Measurements from ENCODE around the gene FAM200B. TPM values are rescaled to one million over a fixed set of nuclear protein-coding genes. Genes with fewer than 3 reads are reported as not detected.

FAM200B gene
- total RNA-seq (2012; rRNA removed): 16.7 and 20.6 TPM in 2 replicates
- polyA plus RNA-seq (2012; rRNA removed): 17.3 and 18.5 TPM in 2 replicates
- 14.6 and 28.6 TPM in 2 replicates for polyA plus RNA-seq (2012; cell fraction: cytosol; rRNA removed)
- polyA plus RNA-seq (2012; cell fraction: nucleus; rRNA removed; ENCODE audit: low replicate concordance): 5.2 and 23.8 TPM in 2 replicates
- Bru-seq, nascent RNA: percentile 83 among the genes with signal in this experiment
- percentile 62 among the genes with signal in this experiment for BruChase-seq, experiment 1, labeled RNA remaining after a 6-hour chase
- BruChase-seq, experiment 2, labeled RNA remaining after a 2-hour chase: percentile 63 among the genes with signal in this experiment
- long read RNA-seq, full-length matches to known transcripts: 38 of 49 reads
- long read RNA-seq, partial matches to known transcripts: 4 of 49 reads
- long read RNA-seq, other reads (novel, unspliced or antisense): 7 of 49 reads

DNA sequence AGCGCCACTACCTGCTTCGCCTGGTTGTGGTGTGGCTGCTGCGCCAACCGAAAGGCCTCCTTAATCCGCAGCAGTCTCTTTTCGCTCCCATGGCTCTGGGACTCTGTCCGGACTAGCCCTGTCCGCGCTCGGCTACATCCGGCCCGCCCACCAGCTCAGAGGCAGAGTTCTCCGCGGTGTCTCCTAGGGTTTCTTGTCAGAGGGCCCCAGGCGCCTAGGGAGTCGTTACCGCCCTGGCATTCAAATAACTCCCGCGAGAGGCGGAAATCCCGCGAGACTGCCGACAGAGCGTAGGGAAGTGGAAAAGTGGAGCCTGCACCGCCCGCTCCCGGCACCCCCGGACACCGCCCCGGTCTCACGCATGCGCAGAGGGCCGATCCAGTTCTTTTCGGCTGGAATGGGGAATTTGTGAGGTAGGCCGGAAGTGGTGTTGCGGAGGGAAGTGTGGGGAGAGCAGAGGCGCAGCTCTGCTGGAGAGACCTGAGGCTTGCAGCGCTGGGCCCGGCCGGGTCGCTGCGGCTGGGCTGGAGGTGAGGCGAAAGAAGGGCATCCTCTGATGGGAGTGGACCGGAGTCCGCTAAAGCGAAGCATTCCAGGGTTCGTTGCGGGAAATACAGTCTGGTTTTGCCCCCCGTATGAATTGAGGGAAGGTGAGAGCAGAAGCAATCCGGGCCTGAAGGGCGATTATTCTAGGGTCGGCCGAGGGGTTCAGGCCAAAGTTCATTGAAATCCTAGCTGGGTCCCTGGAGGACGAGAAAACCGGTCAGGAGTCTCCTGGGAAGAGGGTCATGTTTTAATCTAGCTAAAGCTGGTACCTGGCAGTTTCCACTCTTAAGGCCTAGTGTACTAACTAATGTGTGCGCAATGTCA, at the start of gene FAM200B:
TSS of gene FAM200B (plus strand) at position 456 of the 870 bp plus-strand sequence. CDS start 5,151 bp downstream, outside the sequence.
- peak within 1 kb of the TSS; percentile 93 for H2AK5ac ChIP-seq (ENCODE audit: low read depth, low read length)
- in situ Hi-C loops (cut with MboI; ENCODE audit: low sequenced_read_pairs): loop anchor here (25.0 kb wide), 1 partner anchor 669 kb away; the partner anchor contains the start of gene CPEB2
- H2BK5ac ChIP-seq (ENCODE audit: low read depth, low read length, poor library complexity, severe bottlenecking): peak within 1 kb of the TSS; percentile 94
- H3K79me1 ChIP-seq (ENCODE audit: low read depth in 1 of 2, low read length in 2 of 2): peaks cover 23 to 44% of the 10 kb centered on the region in 2 experiments
- peaks cover 6% of the 10 kb centered on the region for H3K36me3 ChIP-seq (ENCODE audit: control insufficient read depth, insufficient read depth, low read length)
- peak within 1 kb of the TSS; percentile 80 for H2BK120ac ChIP-seq (ENCODE audit: low read depth, low read length)
- peak within 1 kb of the TSS; percentile 35; the same call in 2 of the 3 replicates for H2BK15ac ChIP-seq (ENCODE audit: low read depth, low read length)
- ATAC-seq (ENCODE audit: low read depth): peak; percentile 96
- peak within 1 kb of the TSS; percentile 98 for H3K27ac ChIP-seq (ENCODE audit: insufficient read depth, low read length)
- H4K20me1 ChIP-seq (ENCODE audit: insufficient read depth, low read length): no peaks in the 10 kb centered on the region
- peak within 1 kb of the TSS; percentile 98 for H3K14ac ChIP-seq (replicated peaks; ENCODE audit: low read depth, low read length)
- peak within 1 kb of the TSS; percentile 87 to 95 for H4K8ac ChIP-seq (ENCODE audit: low read depth in 2 of 2, low read length in 2 of 2)
- TSS peak; percentile 74 for BruUV-seq (replicated peaks)
- 0% methylated on average over 23 of the region's 56 CpGs; no CpG with 5 or more reads in 1 of the 2 experiments for WGBS, 2 experiments (ENCODE audit: extremely low coverage in 2 of 2, insufficient read length in 1 of 2)
- H4K5ac ChIP-seq (ENCODE audit: low read depth, low read length): peak within 1 kb of the TSS; percentile 95
- peak within 1 kb of the TSS; percentile 98 for H3K56ac ChIP-seq (ENCODE audit: extremely low read depth, insufficient read depth, low read length)
- no peaks in the 10 kb centered on the region for H3K9me3 ChIP-seq (ENCODE audit: control insufficient read depth, insufficient read depth, low read length)
- peak within 1 kb of the TSS; percentile 96 for H3K4ac ChIP-seq (ENCODE audit: low read depth, low read length)
- dilution Hi-C loops (cut with HindIII; ENCODE audit: low sequenced_read_pairs, unreplicated experiment): no loop called here
- no peak within 1 kb of the TSS; the same call in 1 of the 2 replicates for H2BK20ac ChIP-seq (ENCODE audit: low read depth, low read length)
- peak within 1 kb of the TSS; percentile 86 for H3K4me3 ChIP-seq (ENCODE audit: insufficient read depth, low read depth, low read length)
- peak within 1 kb of the TSS; percentile 99 for H3K4me2 ChIP-seq (ENCODE audit: low read depth, low read length)
- peak within 1 kb of the TSS; percentile 91 for H2AFZ ChIP-seq (replicated peaks; ENCODE audit: low read length, poor library complexity)
- DNase-seq: peak; percentile 97
- H3K23ac ChIP-seq (ENCODE audit: low read depth, low read length): peak within 1 kb of the TSS; percentile 93
- no peaks in the 10 kb centered on the region for H3K27me3 ChIP-seq (ENCODE audit: control insufficient read depth, insufficient read depth, low read length)
- POLR2A ChIA-PET (ENCODE audit: unreplicated experiment): interaction anchor here (1.0 kb wide), 1 partner anchor 9 kb away, joined by 3 read pairs; no protein-coding TSS in a partner anchor
- peak within 1 kb of the TSS; percentile 91 for H3K18ac ChIP-seq (ENCODE audit: low read depth, low read length)
- H3K9me1 ChIP-seq (ENCODE audit: insufficient read depth, low read length): peaks cover 9% of the 10 kb centered on the region
- H3K4me1 ChIP-seq (ENCODE audit: control insufficient read depth, insufficient read depth, low read length): peaks cover 7% of the 10 kb centered on the region
- peak within 1 kb of the TSS; percentile 99 for H3K9ac ChIP-seq (ENCODE audit: low read depth, low read length)
- CTCF ChIA-PET: interaction anchor here (1.0 kb wide), 1 partner anchor 13 kb away, joined by 3 read pairs; no protein-coding TSS in a partner anchor
- H4K91ac ChIP-seq (ENCODE audit: insufficient read depth, low read depth, low read length): peak within 1 kb of the TSS; percentile 94
- H2AK9ac ChIP-seq (replicated peaks; ENCODE audit: low read depth, low read length, poor library complexity): peak within 1 kb of the TSS; percentile 94
- intact Hi-C loops (cut with micrococcal nuclease): loop anchor here (1.0 to 2.0 kb wide), 2 partner anchors 9 to 27 kb away; partner anchors contain the start of gene FBXL5
- TF ChIP-seq SMC3 (IDR thresholded peaks at IDR 0.05; ENCODE audit: low read depth, low read length) (no peak), FOS (IDR thresholded peaks at IDR 0.05; ENCODE audit: low read depth, low read length) (no peak), NFE2L2 (IDR thresholded peaks at IDR 0.05; ENCODE audit: low read depth, low read length) (no peak), MAFK (IDR thresholded peaks at IDR 0.05; ENCODE audit: low read depth, low read length) (no peak), MXI1 (IDR thresholded peaks at IDR 0.05; ENCODE audit: borderline replicate concordance, low read depth, low read length) (peak; percentile 96), RFX5 (IDR thresholded peaks at IDR 0.05; ENCODE audit: low read depth, low read length) (no peak), POLR2A (IDR thresholded peaks at IDR 0.05; ENCODE audit: low read depth, low read length) (peak; percentile 94), USF2 (IDR thresholded peaks at IDR 0.05; ENCODE audit: low read depth, low read length) (no peak), BHLHE40 (IDR thresholded peaks at IDR 0.05; ENCODE audit: low read depth, low read length) (no peak), RAD21 (IDR thresholded peaks at IDR 0.05; ENCODE audit: low read length) (peak; percentile 44; the same call in 1 of the 2 replicates)
- TF ChIP-seq, protein P1, sequence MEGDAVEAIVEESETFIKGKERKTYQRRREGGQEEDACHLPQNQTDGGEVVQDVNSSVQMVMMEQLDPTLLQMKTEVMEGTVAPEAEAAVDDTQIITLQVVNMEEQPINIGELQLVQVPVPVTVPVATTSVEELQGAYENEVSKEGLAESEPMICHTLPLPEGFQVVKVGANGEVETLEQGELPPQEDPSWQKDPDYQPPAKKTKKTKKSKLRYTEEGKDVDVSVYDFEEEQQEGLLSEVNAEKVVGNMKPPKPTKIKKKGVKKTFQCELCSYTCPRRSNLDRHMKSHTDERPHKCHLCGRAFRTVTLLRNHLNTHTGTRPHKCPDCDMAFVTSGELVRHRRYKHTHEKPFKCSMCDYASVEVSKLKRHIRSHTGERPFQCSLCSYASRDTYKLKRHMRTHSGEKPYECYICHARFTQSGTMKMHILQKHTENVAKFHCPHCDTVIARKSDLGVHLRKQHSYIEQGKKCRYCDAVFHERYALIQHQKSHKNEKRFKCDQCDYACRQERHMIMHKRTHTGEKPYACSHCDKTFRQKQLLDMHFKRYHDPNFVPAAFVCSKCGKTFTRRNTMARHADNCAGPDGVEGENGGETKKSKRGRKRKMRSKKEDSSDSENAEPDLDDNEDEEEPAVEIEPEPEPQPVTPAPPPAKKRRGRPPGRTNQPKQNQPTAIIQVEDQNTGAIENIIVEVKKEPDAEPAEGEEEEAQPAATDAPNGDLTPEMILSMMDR (conservative IDR thresholded peaks at IDR 0.05; ENCODE audit: low read depth, low read length): peak; percentile 22; the same call in 1 of the 2 replicates

Data from IMR-90 (cell line).